ENCODE results near the gene LONRF3.

The LONRF3 gene

GRCh38 chrX:118974908-118975671 lies 672 bp downstream of the LONRF3 start:
- H3K27ac ChIP-seq = no peak overlapping the region
- no peak for TF ChIP-seq CTCF (conservative IDR thresholded peaks at IDR 0.05)

- H3K27ac ChIP-seq = no peak overlapping the region
- TF ChIP-seq CTCF (conservative IDR thresholded peaks at IDR 0.05) = no peak
Observed at GRCh38 chrX:118975831-118976598, 1.6 kb downstream of the LONRF3 start.

- TF ChIP-seq CTCF (conservative IDR thresholded peaks at IDR 0.05) = no peak
- H3K27ac ChIP-seq = no peak overlapping the region
Observed at GRCh38 chrX:118976599-118977340, 2.4 kb downstream of the LONRF3 start.

- TF ChIP-seq CTCF (conservative IDR thresholded peaks at IDR 0.05) = no peak
- no peak overlapping the region for H3K27ac ChIP-seq
Observed at GRCh38 chrX:118977424-118977823, 3.0 kb downstream of the LONRF3 start.

- no peak for TF ChIP-seq CTCF (conservative IDR thresholded peaks at IDR 0.05)
- H3K27ac ChIP-seq = no peak overlapping the region
Observed at GRCh38 chrX:118978451-118978850, 4.0 kb downstream of the LONRF3 start.

- H3K27ac ChIP-seq = no peak overlapping the region
- TF ChIP-seq CTCF (conservative IDR thresholded peaks at IDR 0.05) = no peak
Observed at GRCh38 chrX:118980761-118981160, 6.3 kb downstream of the LONRF3 start.

- TF ChIP-seq CTCF (conservative IDR thresholded peaks at IDR 0.05) = no peak
- H3K27ac ChIP-seq = no peak overlapping the region
Observed at GRCh38 chrX:118983513-118983912, 9.1 kb downstream of the LONRF3 start.

Measured in VCaP (cell line).